Hepatocyte (in vitro differentiated cells): ENCODE data around the gene IRF2. TPM values are rescaled to one million over a fixed set of nuclear protein-coding genes. Genes with fewer than 3 reads are reported as not detected.

ENCODE experiments used
- DNase-seq: peaks from one replicate; pipeline ENCODE4 v3.0.0-alpha.2; 2016; ENCODE audit warnings: low spot score
- H2AFZ ChIP-seq: fragments of 200-600 bp; sonication (generic); 2 replicates; pipeline ENCODE4 v1.6.0; 2016; ENCODE audit warnings: antibody characterized with exemption, mild to moderate bottlenecking
- H3K27ac ChIP-seq: fragments of 200-600 bp; sonication (generic); 2 replicates; pipeline ENCODE4 v1.5.1; 2016; ENCODE audit warnings: mild to moderate bottlenecking
- H3K27me3 ChIP-seq: fragments of 200-600 bp; sonication (generic); 2 replicates; pipeline ENCODE4 v1.6.1; 2016
- H3K36me3 ChIP-seq: fragments of 200-600 bp; sonication (generic); replicated peaks from 2 replicates; pipeline ENCODE4 v1.5.1; 2016; ENCODE audit warnings: low read depth; ENCODE audit not compliant: insufficient read depth
- H3K4me1 ChIP-seq: fragments of 200-600 bp; sonication (generic); 2 replicates; pipeline ENCODE4 v1.5.1; 2016; ENCODE audit warnings: mild to moderate bottlenecking, moderate library complexity; ENCODE audit not compliant: insufficient read depth
- H3K4me2 ChIP-seq: fragments of 200-600 bp; sonication (generic); 2 replicates; pipeline ENCODE4 v1.6.0; 2016
- H3K4me3 ChIP-seq: fragments of 200-600 bp; sonication (generic); 2 replicates; pipeline ENCODE4 v1.5.1; 2016; ENCODE audit warnings: mild to moderate bottlenecking
- H3K79me2 ChIP-seq: fragments of 200-600 bp; sonication (generic); 2 replicates; pipeline ENCODE4 v1.6.0; 2017; ENCODE audit warnings: mild to moderate bottlenecking
- H3K9me2 ChIP-seq: fragments of 200-600 bp; sonication (generic); replicated peaks from 2 replicates; pipeline ENCODE4 v1.6.0; 2017; ENCODE audit warnings: mild to moderate bottlenecking; ENCODE audit not compliant: insufficient read depth
- H3K9me3 ChIP-seq: fragments of 200-600 bp; sonication (generic); 2 replicates; pipeline ENCODE4 v1.5.1; 2016; ENCODE audit warnings: low read depth, mild to moderate bottlenecking
- H4K20me1 ChIP-seq: fragments of 200-600 bp; sonication (generic); 2 replicates; pipeline ENCODE4 v1.6.0; 2016; ENCODE audit warnings: mild to moderate bottlenecking; ENCODE audit not compliant: insufficient read depth, poor library complexity, severe bottlenecking
- CTCF ChIP-seq: fragments of 200-600 bp; sonication (generic); IDR thresholded peaks from 2 replicates; pipeline ENCODE4 v1.5.1; 2016; ENCODE audit warnings: antibody characterized with exemption, mild to moderate bottlenecking; ENCODE audit not compliant: poor library complexity
- EZH2 ChIP-seq: fragments of 200-600 bp; sonication (generic); IDR thresholded peaks from 2 replicates; pipeline ENCODE4 v1.6.1; 2016; ENCODE audit warnings: antibody characterized with exemption, mild to moderate bottlenecking, borderline replicate concordance
- EZH2phosphoT487 ChIP-seq: fragments of 200-600 bp; sonication (generic); IDR thresholded peaks from one replicate; pipeline ENCODE4 v1.6.1; 2018; ENCODE audit warnings: antibody characterized with exemption, mild to moderate bottlenecking, low read depth, moderate library complexity; ENCODE audit not compliant: unreplicated experiment, severe bottlenecking
- WGBS: methylation state at CpG from one replicate; pipeline ENCODE4 v1.1.6; 2016; ENCODE audit warnings: low lambda C conversion rate; ENCODE audit errors: missing lambda C conversion rate; 5-methylcytosine and 5-hydroxymethylcytosine counted together
- polyA plus RNA-seq: library from polyadenylated mRNA; unstranded; fragments of >200 nt; fragmentation: Nextera tagmentation; extraction: Ambion mirVana; gene quantifications from 2 replicates; pipeline ENCODE4 v1.2.1, GENCODE V29; 2016
- total RNA-seq: library from RNA; depleted of rRNA; stranded (reverse); fragments of >200 nt; gene quantifications from 2 replicates; pipeline ENCODE4 v1.2.3, GENCODE V29; 2014

IRF2 gene
- total and polyA plus RNA-seq, 2 experiments from 2014 or later, result 17.7 to 41.1 TPM

- TF ChIP-seq CTCF, result no peak
- TF ChIP-seq EZH2, result no peak
- no peak for TF ChIP-seq EZH2phosphoT487
- Histone ChIP-seq H2AFZ (no peak overlapping the region), H3K79me2 (no peaks in the 10 kb centered on the region), H4K20me1 (no peaks in the 10 kb centered on the region), H3K27me3 (no peaks in the 10 kb centered on the region), H3K4me2 (peak overlapping the region; percentile 65), H3K4me1 (peaks cover 58% of the 10 kb centered on the region), H3K27ac (peak overlapping the region; percentile 98), H3K9me2 (no peaks in the 10 kb centered on the region), H3K4me3 (no peak overlapping the region), H3K9me3 (no peaks in the 10 kb centered on the region), H3K36me3 (no peaks in the 10 kb centered on the region)
- DNase-seq, result peak; percentile 58
- 55% methylated on average over 6 of the region's 6 CpGs for WGBS
Observed at GRCh38 chr4:184385705-184386141, 88.6 kb downstream of the IRF2 start.

- no peak overlapping the region for H3K4me3 ChIP-seq
- no peaks in the 10 kb centered on the region for H3K9me2 ChIP-seq
- DNase-seq, result no peak
- H3K4me2 ChIP-seq, result peak overlapping the region; percentile 65
- H2AFZ ChIP-seq, result no peak overlapping the region
- H3K27me3 ChIP-seq, result no peaks in the 10 kb centered on the region
- H4K20me1 ChIP-seq, result no peaks in the 10 kb centered on the region
- TF ChIP-seq EZH2 (no peak), EZH2phosphoT487 (no peak), CTCF (no peak)
- WGBS, result 40% methylated on average over 7 of the region's 7 CpGs
- peak overlapping the region; percentile 98 for H3K27ac ChIP-seq
- H3K36me3 ChIP-seq, result no peaks in the 10 kb centered on the region
- no peaks in the 10 kb centered on the region for H3K79me2 ChIP-seq
- H3K4me1 ChIP-seq, result peaks cover 58% of the 10 kb centered on the region
- H3K9me3 ChIP-seq, result no peaks in the 10 kb centered on the region
Observed at GRCh38 chr4:184384810-184385557, 89.4 kb downstream of the IRF2 start.

GRCh38 chr4:184384056-184384809, 90.1 kb downstream of the IRF2 start:
- Histone ChIP-seq H3K4me1 (peaks cover 58% of the 10 kb centered on the region), H3K9me3 (no peaks in the 10 kb centered on the region), H3K9me2 (no peaks in the 10 kb centered on the region), H3K79me2 (no peaks in the 10 kb centered on the region), H3K27me3 (no peaks in the 10 kb centered on the region), H3K4me3 (no peak overlapping the region), H3K27ac (peak overlapping the region; percentile 98), H4K20me1 (no peaks in the 10 kb centered on the region), H3K4me2 (peak overlapping the region; percentile 65), H2AFZ (no peak overlapping the region), H3K36me3 (no peaks in the 10 kb centered on the region)
- no peak for TF ChIP-seq EZH2
- no peak for TF ChIP-seq CTCF
- no peak for TF ChIP-seq EZH2phosphoT487
- 40% methylated on average over 13 of the region's 13 CpGs for WGBS
- peak; percentile 72 for DNase-seq
